HepG2 (cell line): ENCODE measurements around the gene RAB30. TPM values are rescaled to one million over a fixed set of nuclear protein-coding genes. Genes with fewer than 3 reads are reported as not detected.

ENCODE experiments used
- ATF7-NPFF ChIP-seq: sonication (generic); formaldehyde crosslinking; IDR thresholded peaks from 2 replicates; pipeline ENCODE4 v1.8.1; 2023; ENCODE audit warnings: mild to moderate bottlenecking, low read depth, missing genetic modification reagents, moderate library complexity
- IKZF5 ChIP-seq: IDR thresholded peaks from 2 replicates; pipeline ENCODE4 v1.6.1; 2018; ENCODE audit warnings: missing genetic modification reagents, mild to moderate bottlenecking, missing compliant biosample characterization
- NCOA5 ChIP-seq: sonication (generic); formaldehyde crosslinking; IDR thresholded peaks from 2 replicates; pipeline ENCODE4 v1.4.0; 2020; ENCODE audit warnings: missing genetic modification reagents
- PHB2 ChIP-seq: fragments of 450-650 bp; IDR thresholded peaks from 2 replicates; pipeline ENCODE4 v1.6.1; 2018; ENCODE audit not compliant: partially characterized antibody
- SIN3B ChIP-seq: fragments of 150-350 bp; IDR thresholded peaks from 2 replicates; pipeline ENCODE4 v1.6.1; 2014; ENCODE audit warnings: low read length
- SMAD1 ChIP-seq: sonication (generic); formaldehyde crosslinking; IDR thresholded peaks from 2 replicates; pipeline ENCODE4 v1.4.0; 2020; ENCODE audit warnings: missing genetic modification reagents, low read depth, mild to moderate bottlenecking, borderline replicate concordance
- SOX5 ChIP-seq: IDR thresholded peaks from 2 replicates; pipeline ENCODE4 v1.6.1; 2016; ENCODE audit warnings: borderline replicate concordance
- TAF15 ChIP-seq: fragments of 200-400 bp; formaldehyde crosslinking; IDR thresholded peaks from one replicate; pipeline ENCODE4 v1.6.1; 2018; ENCODE audit warnings: mild to moderate bottlenecking, low read depth, low read length; ENCODE audit not compliant: poor library complexity, severe bottlenecking
- ZKSCAN1 ChIP-seq: fragments of 150-350 bp; IDR thresholded peaks from 2 replicates; pipeline ENCODE4 v1.6.1; 2014; ENCODE audit warnings: low read length
- ZMAT3 ChIP-seq: sonication (generic); formaldehyde crosslinking; conservative IDR thresholded peaks from 2 replicates; pipeline ENCODE4 v1.7.0; 2021; ENCODE audit warnings: missing genetic modification reagents
- ZNF205 ChIP-seq: IDR thresholded peaks from 2 replicates; pipeline ENCODE4 v1.6.1; 2018; ENCODE audit warnings: missing biosample characterization, missing genetic modification reagents
- ZNF468 ChIP-seq: sonication (generic); formaldehyde crosslinking; IDR thresholded peaks from 2 replicates; pipeline ENCODE4 v1.8.0; 2022; ENCODE audit warnings: mild to moderate bottlenecking, moderate library complexity, missing genetic modification reagents
- ZNF570 ChIP-seq: sonication (generic); formaldehyde crosslinking; IDR thresholded peaks from 2 replicates; pipeline ENCODE4 v1.4.0; 2020; ENCODE audit warnings: mild to moderate bottlenecking, missing genetic modification reagents, borderline replicate concordance
- ZZZ3 ChIP-seq: sonication (generic); formaldehyde crosslinking; IDR thresholded peaks from 2 replicates; pipeline ENCODE4 v1.4.0; 2020; ENCODE audit warnings: missing genetic modification reagents, mild to moderate bottlenecking, borderline replicate concordance
- polyA plus RNA-seq, 8 experiments: library from polyadenylated mRNA; depleted of rRNA in 3 of 8; stranded (reverse) in 7 of 8; unstranded in 1 of 8; fragments of >200 nt; fragmentation: Illumina TruSeq in 4 of 8; extraction: Trizol in 4 of 8; gene quantifications; 2 replicates each; pipeline versions ENCODE4 v1.2.1 to v1.2.3, GENCODE V29; 2011 to 2016; ENCODE audit warnings: low read depth in 4 of 8, missing spikeins in 1 of 8, mixed read lengths in 1 of 8; ENCODE audit not compliant: insufficient read depth in 1 of 8
- total RNA-seq, 5 experiments: library from RNA; depleted of rRNA; stranded (reverse); fragments of >200 nt; fragmentation: Illumina TruSeq; extraction: Trizol; gene quantifications; 2 replicates each; pipeline ENCODE4 v1.2.3, GENCODE V29; 2016; ENCODE audit warnings: low read depth in 1 of 5
- TF ChIP-seq, protein P1 (sequence below): sonication (generic); formaldehyde crosslinking; IDR thresholded peaks from 2 replicates; pipeline ENCODE4 v1.4.0; 2020; ENCODE audit warnings: missing genetic modification reagents
- TF ChIP-seq, protein P2 (sequence below): sonication (generic); formaldehyde crosslinking; IDR thresholded peaks from 2 replicates; pipeline ENCODE4 v1.5.1; 2020; ENCODE audit warnings: mild to moderate bottlenecking, missing genetic modification reagents
- TF ChIP-seq, protein P3 (sequence below): sonication (generic); formaldehyde crosslinking; conservative IDR thresholded peaks from 2 replicates; pipeline ENCODE4 v1.4.0; 2020; ENCODE audit warnings: missing genetic modification reagents

RAB30 gene
- total and polyA plus RNA-seq, 2 of the 13 experiments (the other 11 are each of a cell fraction or from before 2014, with no cell fraction given), result 3.7 to 5.0 TPM

DNA sequence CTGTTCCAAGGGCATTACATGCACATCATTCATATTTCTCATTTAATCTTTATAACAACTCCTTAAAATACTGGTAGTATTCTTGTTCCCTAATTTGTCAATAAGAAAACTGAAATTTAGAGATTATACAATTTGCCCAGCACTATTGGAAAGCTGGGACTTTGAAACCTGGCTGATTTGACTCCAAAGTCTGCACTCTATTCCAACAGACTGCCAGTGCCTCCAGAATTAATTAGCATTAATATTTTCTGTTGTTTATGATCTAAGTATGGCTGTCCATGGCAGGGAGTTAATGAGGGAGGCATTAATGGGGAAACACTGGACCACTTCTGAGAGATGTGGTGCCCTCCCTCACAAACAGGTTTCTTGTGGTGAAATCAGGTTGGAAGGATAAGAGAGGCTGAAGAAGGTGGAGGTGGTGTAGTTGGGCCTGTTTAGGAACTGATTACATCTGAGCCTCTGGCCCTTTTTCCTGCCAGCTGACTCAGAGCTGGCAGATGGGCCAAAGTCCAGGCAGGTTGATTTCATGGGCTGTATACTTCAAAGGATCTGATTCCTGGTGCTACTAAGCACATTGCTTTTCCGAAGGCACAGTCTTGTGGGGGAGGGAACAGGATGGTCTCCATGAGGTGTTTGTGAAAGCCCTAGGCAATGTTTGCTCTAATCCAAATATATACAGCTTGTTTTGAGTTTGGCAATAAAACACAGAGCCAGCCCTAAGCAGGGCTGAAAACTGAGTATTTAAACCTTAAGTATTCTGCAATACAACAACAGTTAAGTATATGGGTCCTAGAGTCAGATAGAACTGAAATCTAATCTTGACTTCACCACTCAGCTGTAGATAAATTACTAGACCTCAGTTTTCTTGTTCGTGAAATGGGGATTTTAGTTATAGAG is 21.0 kb upstream of the RAB30 start (continued):
- TF ChIP-seq PHB2 (no peak), TAF15 (no peak), ZZZ3 (CRISPR knock-in tag) (no peak; the same call in 1 of the 2 replicates), SOX5 (CRISPR knock-in tag) (peak; percentile 85; the same call in 1 of the 2 replicates), ZNF570 (CRISPR knock-in tag) (no peak), ZMAT3 (CRISPR knock-in tag) (peak; percentile 60; the same call in 1 of the 2 replicates), ZNF468 (CRISPR knock-in tag) (no peak), SMAD1 (CRISPR knock-in tag) (no peak), IKZF5 (CRISPR knock-in tag) (peak; percentile 97), ATF7-NPFF (0 out of 2 replicates have a peak, but pooled peaks have one; percentile 52), NCOA5 (CRISPR knock-in tag) (no peak), ZNF205 (CRISPR knock-in tag) (peak; percentile 64; the same call in 1 of the 2 replicates), ZKSCAN1 (peak; percentile 39; the same call in 1 of the 2 replicates), SIN3B (no peak)
- TF ChIP-seq, protein P1, sequence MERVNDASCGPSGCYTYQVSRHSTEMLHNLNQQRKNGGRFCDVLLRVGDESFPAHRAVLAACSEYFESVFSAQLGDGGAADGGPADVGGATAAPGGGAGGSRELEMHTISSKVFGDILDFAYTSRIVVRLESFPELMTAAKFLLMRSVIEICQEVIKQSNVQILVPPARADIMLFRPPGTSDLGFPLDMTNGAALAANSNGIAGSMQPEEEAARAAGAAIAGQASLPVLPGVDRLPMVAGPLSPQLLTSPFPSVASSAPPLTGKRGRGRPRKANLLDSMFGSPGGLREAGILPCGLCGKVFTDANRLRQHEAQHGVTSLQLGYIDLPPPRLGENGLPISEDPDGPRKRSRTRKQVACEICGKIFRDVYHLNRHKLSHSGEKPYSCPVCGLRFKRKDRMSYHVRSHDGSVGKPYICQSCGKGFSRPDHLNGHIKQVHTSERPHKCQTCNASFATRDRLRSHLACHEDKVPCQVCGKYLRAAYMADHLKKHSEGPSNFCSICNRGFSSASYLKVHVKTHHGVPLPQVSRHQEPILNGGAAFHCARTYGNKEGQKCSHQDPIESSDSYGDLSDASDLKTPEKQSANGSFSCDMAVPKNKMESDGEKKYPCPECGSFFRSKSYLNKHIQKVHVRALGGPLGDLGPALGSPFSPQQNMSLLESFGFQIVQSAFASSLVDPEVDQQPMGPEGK (CRISPR knock-in tag), result peak; percentile 77
- TF ChIP-seq, protein P2, sequence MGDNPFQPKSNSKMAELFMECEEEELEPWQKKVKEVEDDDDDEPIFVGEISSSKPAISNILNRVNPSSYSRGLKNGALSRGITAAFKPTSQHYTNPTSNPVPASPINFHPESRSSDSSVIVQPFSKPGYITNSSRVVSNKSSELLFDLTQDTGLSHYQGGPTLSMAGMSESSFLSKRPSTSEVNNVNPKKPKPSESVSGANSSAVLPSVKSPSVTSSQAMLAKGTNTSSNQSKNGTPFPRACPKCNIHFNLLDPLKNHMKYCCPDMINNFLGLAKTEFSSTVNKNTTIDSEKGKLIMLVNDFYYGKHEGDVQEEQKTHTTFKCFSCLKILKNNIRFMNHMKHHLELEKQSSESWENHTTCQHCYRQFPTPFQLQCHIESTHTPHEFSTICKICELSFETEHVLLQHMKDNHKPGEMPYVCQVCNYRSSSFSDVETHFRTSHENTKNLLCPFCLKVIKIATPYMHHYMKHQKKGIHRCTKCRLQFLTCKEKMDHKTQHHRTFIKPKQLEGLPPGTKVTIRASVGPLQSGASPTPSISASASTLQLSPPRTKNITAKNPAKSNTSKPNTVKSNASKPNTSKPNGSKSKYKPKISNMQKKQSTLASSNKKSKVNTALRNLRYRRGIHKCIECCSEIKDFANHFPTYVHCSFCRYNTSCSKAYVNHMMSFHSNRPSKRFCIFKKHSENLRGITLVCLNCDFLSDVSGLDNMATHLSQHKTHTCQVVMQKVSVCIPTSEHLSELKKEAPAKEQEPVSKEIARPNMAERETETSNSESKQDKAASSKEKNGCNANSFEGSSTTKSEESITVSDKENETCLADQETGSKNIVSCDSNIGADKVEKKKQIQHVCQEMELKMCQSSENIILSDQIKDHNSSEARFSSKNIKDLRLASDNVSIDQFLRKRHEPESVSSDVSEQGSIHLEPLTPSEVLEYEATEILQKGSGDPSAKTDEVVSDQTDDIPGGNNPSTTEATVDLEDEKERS, result peak; percentile 74; the same call in 1 of the 2 replicates
- TF ChIP-seq, protein P3, sequence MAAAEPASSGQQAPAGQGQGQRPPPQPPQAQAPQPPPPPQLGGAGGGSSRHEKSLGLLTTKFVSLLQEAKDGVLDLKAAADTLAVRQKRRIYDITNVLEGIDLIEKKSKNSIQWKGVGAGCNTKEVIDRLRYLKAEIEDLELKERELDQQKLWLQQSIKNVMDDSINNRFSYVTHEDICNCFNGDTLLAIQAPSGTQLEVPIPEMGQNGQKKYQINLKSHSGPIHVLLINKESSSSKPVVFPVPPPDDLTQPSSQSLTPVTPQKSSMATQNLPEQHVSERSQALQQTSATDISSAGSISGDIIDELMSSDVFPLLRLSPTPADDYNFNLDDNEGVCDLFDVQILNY (CRISPR knock-in tag), result no peak
